ENCODE data around the gene PTGFR.

DNA sequence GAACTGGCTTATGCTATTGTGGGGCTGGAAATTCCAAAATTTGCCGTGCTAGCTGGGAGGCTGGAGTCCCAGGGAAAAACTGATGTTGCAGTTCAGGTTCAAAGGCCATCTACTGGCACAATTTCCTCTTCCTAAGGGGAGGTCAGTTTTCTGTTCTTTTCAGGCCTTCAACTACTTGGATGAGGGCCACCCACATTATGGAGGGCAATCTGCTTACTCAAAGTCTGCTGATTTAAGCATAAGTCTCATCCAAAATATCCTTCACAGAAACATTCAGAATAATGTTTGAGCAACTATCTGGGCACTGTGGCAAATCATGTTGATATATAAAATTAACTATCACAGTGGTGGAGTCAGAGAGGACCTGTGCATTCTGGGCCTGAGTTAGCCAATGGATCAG lies 21.2 kb upstream of the PTGFR start:
- TF ChIP-seq, protein P1, sequence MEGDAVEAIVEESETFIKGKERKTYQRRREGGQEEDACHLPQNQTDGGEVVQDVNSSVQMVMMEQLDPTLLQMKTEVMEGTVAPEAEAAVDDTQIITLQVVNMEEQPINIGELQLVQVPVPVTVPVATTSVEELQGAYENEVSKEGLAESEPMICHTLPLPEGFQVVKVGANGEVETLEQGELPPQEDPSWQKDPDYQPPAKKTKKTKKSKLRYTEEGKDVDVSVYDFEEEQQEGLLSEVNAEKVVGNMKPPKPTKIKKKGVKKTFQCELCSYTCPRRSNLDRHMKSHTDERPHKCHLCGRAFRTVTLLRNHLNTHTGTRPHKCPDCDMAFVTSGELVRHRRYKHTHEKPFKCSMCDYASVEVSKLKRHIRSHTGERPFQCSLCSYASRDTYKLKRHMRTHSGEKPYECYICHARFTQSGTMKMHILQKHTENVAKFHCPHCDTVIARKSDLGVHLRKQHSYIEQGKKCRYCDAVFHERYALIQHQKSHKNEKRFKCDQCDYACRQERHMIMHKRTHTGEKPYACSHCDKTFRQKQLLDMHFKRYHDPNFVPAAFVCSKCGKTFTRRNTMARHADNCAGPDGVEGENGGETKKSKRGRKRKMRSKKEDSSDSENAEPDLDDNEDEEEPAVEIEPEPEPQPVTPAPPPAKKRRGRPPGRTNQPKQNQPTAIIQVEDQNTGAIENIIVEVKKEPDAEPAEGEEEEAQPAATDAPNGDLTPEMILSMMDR (IDR thresholded peaks at IDR 0.05; ENCODE audit: insufficient read depth, low read length, poor library complexity, severe bottlenecking) = no peak
- no peak for TF ChIP-seq EZH2phosphoT487 (conservative IDR thresholded peaks at IDR 0.05; ENCODE audit: low read length)
